ENCODE data around the gene KCTD12.

DNA sequence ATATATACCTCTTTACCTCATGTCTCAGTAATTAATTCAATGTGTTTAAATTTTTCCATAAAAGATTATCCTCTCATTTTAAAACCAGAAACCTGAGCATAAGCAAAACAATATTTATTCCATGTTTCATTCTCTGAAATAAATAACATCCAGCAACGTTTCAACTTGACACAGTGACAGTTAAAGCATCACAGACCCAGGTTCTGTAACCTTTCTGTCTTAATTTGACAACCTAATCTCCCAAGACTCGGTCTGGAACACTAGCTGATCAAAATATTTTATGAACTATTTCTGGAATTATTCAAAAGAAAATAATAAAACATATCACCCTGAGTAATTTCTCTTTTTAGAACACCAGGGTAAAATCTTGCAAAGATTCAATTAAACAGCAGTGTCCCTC lies 40.3 kb downstream of the KCTD12 start:
- no peak for TF ChIP-seq POLR2A (IDR thresholded peaks at IDR 0.05)
- TF ChIP-seq, protein P1, sequence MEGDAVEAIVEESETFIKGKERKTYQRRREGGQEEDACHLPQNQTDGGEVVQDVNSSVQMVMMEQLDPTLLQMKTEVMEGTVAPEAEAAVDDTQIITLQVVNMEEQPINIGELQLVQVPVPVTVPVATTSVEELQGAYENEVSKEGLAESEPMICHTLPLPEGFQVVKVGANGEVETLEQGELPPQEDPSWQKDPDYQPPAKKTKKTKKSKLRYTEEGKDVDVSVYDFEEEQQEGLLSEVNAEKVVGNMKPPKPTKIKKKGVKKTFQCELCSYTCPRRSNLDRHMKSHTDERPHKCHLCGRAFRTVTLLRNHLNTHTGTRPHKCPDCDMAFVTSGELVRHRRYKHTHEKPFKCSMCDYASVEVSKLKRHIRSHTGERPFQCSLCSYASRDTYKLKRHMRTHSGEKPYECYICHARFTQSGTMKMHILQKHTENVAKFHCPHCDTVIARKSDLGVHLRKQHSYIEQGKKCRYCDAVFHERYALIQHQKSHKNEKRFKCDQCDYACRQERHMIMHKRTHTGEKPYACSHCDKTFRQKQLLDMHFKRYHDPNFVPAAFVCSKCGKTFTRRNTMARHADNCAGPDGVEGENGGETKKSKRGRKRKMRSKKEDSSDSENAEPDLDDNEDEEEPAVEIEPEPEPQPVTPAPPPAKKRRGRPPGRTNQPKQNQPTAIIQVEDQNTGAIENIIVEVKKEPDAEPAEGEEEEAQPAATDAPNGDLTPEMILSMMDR (IDR thresholded peaks at IDR 0.05), result no peak
